NCI-H1436 treated with DMSO at 0.1 percent for 48 hours (cell line): Measurements from ENCODE around the gene ATF4.
"Not testable (repeated sequence)": the region's sequence is repeated elsewhere in the genome, so short reads cannot be mapped to it uniquely, and the experiment has no call there.

Source experiments
- DNase-seq: peaks from one replicate; lab custom pipeline; 2025; lab: John Stamatoyannopoulos, UW

Gene ATF4

GRCh38 chr22:39489094-39490068 lies 31.0 kb upstream of the ATF4 start:
- no peak for DNase-seq

- peak; percentile 42 for DNase-seq
Measured at GRCh38 chr22:39490135-39490798, 30.1 kb upstream of the ATF4 start.

- no peak for DNase-seq
Measured at GRCh38 chr22:39490966-39491680, 29.2 kb upstream of the ATF4 start.

GRCh38 chr22:39491696-39492095 lies 28.7 kb upstream of the ATF4 start:
- no peak for DNase-seq

- no peak for DNase-seq
Measured at GRCh38 chr22:39492186-39492585, 28.2 kb upstream of the ATF4 start.

- DNase-seq, result no peak
Measured at GRCh38 chr22:39493759-39494158, 26.6 kb upstream of the ATF4 start.

GRCh38 chr22:39494471-39495120 lies 25.8 kb upstream of the ATF4 start:
- DNase-seq, result no peak

GRCh38 chr22:39496131-39496838 lies 24.1 kb upstream of the ATF4 start:
- no peak for DNase-seq

GRCh38 chr22:39497429-39497828 lies 22.9 kb upstream of the ATF4 start:
- no peak for DNase-seq

GRCh38 chr22:39498368-39498767 lies 22.0 kb upstream of the ATF4 start:
- no peak for DNase-seq

- no peak for DNase-seq
Measured at GRCh38 chr22:39498802-39499201, 21.6 kb upstream of the ATF4 start.

GRCh38 chr22:39500101-39500500 lies 20.3 kb upstream of the ATF4 start:
- no peak for DNase-seq

- no peak for DNase-seq
Measured at GRCh38 chr22:39501644-39502108, 18.7 kb upstream of the ATF4 start.

- peak; percentile 65 for DNase-seq
Measured at GRCh38 chr22:39502109-39502788, 18.1 kb upstream of the ATF4 start, which contains the start of gene MIEF1. MIEF1 (plus strand) TSS chr22:39502290; CDS start chr22:39511295, 9,005 bp downstream.

GRCh38 chr22:39502789-39503409 lies 17.5 kb upstream of the ATF4 start:
- DNase-seq, result no peak

- DNase-seq, result no peak
Measured at GRCh38 chr22:39503630-39504029, 16.7 kb upstream of the ATF4 start.

- no peak for DNase-seq
Measured at GRCh38 chr22:39504071-39504470, 16.3 kb upstream of the ATF4 start.

- DNase-seq, result not testable (repeated sequence)
Measured at GRCh38 chr22:39507021-39507420, 13.3 kb upstream of the ATF4 start.

GRCh38 chr22:39508393-39508792 lies 12.0 kb upstream of the ATF4 start:
- DNase-seq, result no peak

GRCh38 chr22:39510529-39511149 lies 9.7 kb upstream of the ATF4 start:
- DNase-seq, result no peak
